Suprapubic skin (tissue), 4 donors: ENCODE results near the gene KCTD21.

ENCODE experiments used
- EP300 ChIP-seq: sonication (generic); formaldehyde crosslinking; IDR thresholded peaks from one replicate; pipeline ENCODE4 v1.6.1; 2017; ENCODE audit warnings: antibody characterized with exemption
- POLR2A ChIP-seq, 2 donors: fragments of 450-650 bp; IDR thresholded peaks; one replicate each; pipeline ENCODE4 v1.6.1; 2017; ENCODE audit warnings: antibody characterized with exemption in 2 of 2, mild to moderate bottlenecking in 2 of 2, moderate library complexity in 2 of 2
- POLR2AphosphoS5 ChIP-seq, 3 donors: sonication (generic); formaldehyde crosslinking; IDR thresholded peaks; one replicate each; pipeline ENCODE4 v1.6.1; 2017; ENCODE audit warnings: antibody characterized with exemption in 3 of 3
- TF ChIP-seq, protein P1 (sequence below), 2 donors: fragments of 200-600 bp in 1 of 2; fragments of 450-650 bp in 1 of 2; sonication (generic) in 1 of 2; IDR thresholded peaks; one replicate each; pipeline ENCODE4 v1.5.1; 2016 to 2019; ENCODE audit warnings: antibody characterized with exemption in 2 of 2, mild to moderate bottlenecking in 1 of 2, moderate library complexity in 1 of 2

DNA sequence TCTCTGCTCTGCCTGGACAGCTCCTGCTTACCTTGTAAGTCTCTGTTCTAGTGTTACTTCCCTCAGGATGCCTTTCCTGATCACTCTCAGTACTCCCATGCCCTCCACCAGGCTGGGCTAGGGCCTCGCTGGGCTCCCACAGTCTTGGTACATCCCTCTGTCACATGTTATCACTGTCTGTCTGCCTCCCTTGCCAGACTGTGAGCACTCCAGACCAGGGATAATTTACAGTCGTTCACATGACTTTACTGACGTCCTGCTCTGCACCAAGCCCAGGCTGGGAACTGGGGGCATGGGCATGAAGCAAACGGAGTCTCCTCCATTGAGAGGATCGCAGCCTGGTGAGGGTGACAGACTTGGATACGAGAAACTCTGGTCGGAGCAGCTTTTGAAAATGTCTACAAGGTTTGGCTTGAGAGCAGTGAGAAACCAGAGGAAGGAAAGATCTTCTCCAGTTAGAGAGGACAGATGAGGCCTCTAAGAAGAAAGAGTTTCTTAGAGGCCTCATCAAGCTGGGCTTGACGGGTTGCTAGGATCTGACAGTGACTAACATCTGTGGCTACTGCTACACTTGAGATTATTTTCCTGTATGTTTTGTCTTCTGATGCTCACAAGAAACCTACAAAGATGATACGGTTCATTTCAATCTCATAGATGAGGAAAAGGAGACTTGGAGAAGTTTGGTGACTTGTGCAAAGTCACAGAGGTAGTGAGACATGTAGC lies 12.8 kb upstream of the KCTD21 start:
- no peak for TF ChIP-seq POLR2AphosphoS5 (IDR thresholded peaks at IDR 0.05)
- TF ChIP-seq POLR2A (IDR thresholded peaks at IDR 0.05) = no peak
- TF ChIP-seq, protein P1, sequence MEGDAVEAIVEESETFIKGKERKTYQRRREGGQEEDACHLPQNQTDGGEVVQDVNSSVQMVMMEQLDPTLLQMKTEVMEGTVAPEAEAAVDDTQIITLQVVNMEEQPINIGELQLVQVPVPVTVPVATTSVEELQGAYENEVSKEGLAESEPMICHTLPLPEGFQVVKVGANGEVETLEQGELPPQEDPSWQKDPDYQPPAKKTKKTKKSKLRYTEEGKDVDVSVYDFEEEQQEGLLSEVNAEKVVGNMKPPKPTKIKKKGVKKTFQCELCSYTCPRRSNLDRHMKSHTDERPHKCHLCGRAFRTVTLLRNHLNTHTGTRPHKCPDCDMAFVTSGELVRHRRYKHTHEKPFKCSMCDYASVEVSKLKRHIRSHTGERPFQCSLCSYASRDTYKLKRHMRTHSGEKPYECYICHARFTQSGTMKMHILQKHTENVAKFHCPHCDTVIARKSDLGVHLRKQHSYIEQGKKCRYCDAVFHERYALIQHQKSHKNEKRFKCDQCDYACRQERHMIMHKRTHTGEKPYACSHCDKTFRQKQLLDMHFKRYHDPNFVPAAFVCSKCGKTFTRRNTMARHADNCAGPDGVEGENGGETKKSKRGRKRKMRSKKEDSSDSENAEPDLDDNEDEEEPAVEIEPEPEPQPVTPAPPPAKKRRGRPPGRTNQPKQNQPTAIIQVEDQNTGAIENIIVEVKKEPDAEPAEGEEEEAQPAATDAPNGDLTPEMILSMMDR (IDR thresholded peaks at IDR 0.05) = no peak
- no peak for TF ChIP-seq EP300
